HG03064 (cell line): ENCODE measurements around the gene P3R3URF.

Experiments used
- ATAC-seq: cut with Tn5 transposase; IDR thresholded peaks from one replicate; pipeline ENCODE4 v1.9.1; 2021; ENCODE audit warnings: low read depth; ENCODE audit not compliant: unreplicated experiment

Gene P3R3URF

DNA sequence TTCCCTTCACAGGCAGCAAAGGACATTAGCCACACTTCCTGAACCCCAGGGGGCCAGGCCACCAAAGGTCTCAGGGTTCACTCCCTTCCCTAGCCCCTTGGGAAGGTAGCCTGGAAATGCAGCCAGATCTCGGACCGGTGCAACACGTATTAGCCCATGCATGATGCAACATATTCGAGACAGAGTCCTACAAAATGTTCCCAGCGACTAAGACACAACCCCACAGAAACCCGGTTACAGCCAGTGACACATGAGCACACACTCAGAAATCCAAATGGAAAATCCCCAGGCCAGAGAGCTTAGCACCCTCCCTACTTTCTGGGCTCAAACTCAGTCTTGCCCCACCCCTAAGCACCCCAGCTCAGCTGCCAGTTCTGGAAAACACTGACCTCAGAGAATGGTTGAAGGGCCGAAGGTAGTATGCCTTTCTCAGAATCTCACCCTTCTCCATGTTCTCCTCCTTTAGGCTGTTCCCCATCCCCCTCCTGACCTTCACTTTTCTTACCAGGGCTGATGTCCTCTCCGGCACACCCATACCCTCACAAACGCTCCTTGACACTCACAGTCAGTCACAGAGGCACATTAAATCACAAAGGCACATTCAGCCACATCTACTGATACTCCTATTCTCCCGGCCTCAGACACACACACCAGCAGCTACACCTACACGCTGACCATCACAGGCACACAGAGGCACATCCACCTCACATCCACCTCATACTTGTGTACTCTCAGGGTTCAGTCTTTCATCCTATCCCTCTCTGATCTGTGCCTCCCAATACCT lies 1.6 kb downstream of the P3R3URF start, which contains the start of gene TSPAN1:
TSPAN1 (plus strand) TSS at position 640 of the 784 bp plus-strand sequence. CDS start 6,021 bp downstream, outside the sequence.
- no peak for ATAC-seq

DNA sequence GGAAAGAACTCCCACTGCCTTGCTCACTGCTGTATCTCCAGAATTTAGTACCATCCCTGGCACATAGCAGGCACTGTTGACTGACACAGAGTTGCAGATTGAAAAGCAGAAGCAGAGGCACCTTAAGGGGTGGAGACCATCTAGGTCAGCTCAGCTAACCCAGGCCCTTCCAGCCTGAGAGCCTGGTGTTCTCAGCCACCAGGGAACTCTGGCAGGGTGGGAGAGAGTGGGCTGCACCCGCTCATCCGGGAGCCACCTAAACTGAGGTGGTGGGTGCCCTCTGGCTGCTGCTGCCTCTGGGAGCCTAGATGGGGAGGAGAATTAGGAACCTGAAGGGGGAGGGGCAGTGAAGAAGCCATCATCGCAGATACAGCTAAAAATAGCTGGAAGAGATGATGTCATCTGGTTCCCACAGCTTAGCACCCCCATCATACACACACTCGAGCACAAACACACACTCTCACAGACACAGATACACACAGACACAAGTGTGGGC lies 2.9 kb downstream of the P3R3URF start:
- no peak for ATAC-seq

DNA sequence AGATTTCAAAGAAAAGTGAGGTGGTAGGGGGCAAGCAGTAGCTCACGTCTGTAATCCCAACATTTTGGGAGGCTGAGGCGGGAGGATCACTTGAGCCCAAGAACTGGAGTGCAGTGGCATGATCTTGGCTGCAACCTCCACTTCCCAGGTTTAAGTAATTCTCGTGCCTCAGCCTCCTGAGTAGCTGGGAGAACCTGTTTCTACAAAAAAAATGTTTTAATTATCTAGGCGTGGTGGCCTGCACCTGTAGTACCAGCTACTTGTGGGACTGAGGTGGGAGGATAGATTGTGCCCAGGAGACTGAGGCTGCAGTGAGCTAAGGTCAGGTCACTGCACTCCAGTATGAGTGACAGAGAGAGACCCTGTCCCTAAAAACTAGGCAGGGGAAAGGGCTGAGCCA lies 4.0 kb downstream of the P3R3URF start:
- ATAC-seq: no peak

DNA sequence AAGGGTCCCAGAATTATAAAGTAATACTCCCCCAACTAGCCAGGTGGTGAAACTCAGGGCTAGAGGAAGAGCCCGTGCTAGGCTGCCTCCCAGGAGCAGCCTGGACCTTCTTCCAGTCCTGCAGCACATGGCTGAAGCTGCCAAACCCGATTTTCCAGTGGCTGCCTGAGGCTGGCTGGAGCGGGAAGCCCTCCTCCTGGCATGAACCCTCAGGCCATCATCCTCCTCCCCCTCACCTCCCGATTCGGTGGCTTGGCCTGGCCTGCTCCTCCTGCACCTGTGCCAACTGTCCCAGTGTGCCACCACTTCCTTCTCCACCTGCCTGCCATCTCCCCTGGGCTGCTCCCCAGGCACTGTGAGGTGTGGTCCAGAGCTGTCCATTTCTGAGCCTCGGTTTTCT lies 4.4 kb downstream of the P3R3URF start:
- no peak for ATAC-seq

DNA sequence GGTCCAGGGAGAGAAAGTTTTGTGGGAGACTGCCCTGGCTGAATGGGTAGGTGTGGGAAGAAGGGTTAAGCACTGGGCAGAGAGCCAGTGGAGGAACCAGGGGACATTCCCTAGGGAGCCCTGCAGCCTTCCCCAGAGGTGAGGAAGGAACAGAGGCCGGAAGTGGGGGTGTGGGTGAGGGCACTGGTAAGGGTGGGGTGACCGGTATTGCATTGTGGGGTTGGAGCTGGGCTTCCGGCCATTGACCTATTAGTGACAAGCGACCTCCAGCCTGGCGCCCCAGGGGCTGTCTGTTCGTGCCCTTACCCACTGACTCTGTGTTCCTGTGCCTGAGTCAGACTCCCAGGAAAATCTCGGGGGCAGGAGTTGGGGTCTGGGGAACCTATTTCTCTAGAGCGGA lies 4.9 kb downstream of the P3R3URF start:
- no peak for ATAC-seq

DNA sequence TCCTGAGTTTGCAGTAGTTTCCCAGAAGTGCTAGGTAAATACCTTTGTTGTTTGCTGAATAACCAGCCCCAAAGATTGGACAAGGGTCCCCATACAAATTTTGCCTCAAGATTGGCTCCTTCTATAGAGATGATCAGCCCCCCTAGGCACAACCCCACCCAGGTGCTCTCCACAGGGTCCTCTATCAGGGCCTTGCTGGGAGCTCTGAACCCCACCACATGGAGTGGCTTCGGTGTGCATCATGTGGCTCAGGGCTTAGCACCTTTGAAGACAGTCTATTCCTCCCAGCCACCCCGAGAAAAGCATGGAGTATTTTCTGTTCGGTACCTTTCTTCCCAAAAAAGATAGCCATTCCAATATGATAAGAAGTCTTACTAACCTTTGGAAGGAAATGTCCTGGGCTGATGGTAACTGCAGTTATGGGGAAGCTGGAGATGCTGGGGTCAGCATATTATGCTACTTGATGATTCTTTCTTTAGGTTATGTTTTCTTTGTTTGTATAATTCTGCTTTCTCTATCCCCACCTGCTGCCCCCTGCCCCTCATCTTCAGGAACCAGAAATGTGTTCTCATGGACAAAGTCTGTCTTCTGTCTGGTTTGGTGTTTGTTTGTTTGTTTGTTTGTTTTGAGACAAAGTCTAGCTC lies 6.4 kb downstream of the P3R3URF start:
- ATAC-seq: no peak

DNA sequence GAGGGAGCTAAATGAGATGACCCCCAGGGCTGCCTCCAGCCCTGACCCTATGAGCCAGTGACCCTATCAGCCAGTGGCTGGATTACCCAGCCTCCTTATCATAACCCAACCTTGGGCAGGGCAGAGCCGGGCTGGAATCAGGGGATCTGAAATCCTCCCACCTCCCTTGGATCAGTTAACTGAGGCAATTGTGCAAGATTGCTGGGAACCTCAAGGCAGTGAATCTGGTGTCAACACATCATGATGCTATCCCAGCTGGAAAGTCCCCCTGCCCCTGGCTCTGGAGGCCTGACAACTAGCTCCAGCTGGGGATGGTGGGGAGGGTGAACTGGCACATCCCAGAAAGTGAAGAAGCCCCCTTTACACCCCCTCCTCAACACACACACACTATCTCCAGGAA lies 7.8 kb downstream of the P3R3URF start:
- no peak for ATAC-seq

DNA sequence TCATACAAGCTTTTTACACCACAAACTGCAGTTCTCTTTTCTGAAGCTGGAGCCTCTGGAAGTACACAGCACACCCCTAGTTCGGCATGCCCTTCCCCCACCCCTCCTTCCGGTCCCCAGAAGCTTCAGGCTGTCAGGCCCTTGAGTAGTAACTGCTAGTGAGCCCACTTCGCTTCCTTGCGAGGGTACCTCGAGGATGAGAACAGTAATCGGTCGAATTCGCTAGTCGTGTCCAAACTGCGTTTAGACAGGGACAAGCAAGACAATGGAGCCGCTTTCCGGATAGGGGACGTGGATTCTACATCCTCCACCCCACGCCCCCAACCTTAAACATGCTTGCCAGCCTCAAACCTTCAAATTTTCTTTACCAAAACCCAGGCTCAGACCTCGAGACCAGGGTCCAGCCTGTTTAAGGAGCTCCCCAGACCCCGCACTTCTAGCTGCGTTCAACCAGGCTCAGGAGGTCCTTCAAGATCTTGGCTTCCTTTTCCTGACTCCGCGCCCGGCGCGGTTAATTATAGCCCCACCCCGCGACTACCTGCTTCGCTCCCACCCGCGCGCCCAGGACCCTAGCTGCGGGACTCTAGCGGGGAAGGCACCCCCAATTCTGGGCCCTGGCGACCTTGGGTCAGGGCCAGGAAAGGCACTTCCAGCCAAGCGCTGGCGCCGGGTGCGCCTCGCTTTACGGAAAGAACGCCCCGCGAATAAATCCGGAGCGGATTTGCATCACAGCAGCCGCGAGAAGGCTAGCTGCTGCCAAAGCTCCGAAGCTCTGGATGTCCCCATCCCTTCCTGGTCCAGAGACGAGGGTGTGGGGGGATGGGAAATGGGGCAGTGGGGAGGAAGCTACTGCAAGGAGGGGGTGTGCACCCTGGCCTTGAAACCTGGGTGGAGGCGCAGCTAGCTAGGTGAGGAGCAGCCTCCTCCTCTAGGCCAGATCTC lies 9.5 kb downstream of the P3R3URF start:
- ATAC-seq: no peak

DNA sequence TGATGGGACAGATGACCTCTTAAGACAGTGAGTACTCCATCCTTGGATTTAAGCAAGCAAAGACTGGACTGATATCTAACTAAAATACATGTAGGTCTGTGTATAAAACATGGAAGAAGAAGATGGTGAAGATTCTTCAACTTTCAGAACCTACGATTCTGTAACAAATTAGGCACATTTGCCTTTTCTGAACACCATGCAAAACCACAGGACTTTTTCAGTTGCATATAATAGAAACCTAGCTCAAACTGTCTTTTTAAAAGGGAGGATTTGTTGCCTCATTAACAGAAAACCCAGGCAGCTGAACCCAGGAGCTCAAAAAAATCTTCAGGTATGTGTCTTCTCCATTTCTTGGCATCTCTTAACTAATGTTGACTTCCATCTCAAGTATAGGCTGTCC lies 16.1 kb downstream of the P3R3URF start:
- no peak for ATAC-seq

DNA sequence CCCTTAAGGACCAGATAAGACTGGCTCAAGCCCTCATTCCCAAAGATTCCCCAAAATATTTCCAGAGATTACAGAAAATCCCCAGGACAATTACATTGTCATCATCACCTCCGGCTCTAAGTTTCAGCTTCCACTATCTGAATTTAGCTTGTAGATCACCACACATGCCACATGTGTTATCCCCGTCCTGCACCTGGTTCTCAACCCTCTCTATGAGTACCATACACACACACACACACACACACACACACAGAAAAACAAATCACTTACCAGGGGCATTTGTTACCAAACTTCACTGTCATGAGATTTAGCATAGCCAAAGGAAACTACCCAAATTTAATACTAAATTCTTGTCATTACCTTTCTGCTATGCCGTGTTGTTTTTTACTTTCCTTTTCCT lies 16.8 kb downstream of the P3R3URF start:
- ATAC-seq: no peak

DNA sequence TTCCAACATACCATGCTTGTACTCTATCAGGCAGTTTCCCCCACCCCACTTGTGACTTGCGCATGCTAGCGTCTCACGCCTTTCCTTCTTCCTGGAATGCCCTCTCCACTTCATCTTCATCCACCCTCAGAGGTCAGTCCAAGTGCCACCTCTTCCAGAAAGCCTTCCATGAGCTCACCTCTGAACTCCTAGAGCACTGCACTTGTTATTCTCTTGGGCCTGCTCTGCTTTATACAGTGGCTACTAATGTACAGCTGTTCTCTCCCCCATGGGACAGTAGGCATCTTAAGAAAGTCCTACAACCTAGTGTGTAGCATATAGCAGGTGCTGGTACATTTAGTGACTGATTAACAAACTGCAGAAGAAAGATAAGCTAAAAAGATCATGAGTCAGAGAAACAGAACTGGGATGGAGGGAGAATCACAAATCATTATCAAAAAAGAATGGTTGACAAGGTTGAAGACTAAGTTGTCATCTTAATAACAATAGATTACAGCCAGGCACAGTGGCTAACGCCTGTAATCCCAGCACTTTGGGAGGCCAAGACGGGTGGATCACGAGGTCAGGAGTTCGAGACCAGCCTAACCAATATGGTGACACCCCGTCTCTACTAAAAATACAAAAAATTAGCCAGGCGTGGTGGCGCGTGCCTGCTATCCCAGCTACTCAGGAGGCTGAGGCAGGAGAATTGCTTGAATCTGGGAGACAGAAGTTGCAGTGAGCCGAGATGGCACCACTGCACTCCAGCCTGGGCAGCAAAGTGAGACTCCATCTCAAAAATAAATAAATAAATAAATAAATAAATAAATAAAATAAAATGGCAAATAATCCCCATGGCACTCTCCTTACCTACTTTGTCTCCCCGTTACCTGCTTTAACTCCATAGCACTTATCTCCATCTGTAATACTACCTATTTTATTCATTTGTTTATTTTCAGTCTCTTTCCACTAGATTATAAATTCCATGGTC lies 17.7 kb downstream of the P3R3URF start:
- peak; percentile 88 for ATAC-seq

DNA sequence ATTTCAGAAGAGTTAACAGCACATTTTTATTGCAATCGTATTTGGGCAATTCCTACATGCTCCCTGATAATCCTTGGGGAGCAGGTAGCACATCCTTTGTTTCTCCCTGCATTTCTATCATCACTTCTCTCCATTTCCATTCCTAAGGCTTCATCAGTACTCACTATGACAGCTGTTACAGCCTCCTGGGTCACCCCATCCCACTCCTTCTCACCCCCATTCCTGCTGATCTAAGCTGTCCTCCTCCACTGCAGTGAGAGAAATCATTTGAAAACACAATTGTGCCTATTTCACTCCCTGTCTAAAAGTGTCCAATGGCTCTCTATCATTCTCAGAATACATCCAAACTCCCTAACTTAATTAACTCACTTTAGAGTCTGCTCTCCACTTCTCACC lies 18.4 kb downstream of the P3R3URF start:
- ATAC-seq: no peak

DNA sequence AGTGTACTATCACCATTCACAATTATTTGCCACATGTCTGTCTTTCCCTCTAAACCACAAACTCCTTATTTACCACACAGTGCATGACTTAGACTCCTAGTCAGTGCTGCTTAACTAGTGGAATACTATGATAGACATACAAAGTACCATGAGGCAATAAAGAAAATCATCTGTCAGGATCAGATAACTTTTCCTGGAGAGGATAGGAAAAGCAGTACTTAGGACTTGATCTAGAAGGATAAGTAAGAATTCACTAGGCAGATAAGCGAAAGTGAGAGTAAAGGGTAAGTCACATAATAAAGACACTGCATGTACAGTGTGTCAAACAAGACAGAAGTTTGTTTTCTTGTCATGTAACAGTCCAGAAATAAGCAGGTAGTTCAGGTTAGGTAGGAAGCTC lies 22.6 kb downstream of the P3R3URF start:
- ATAC-seq: no peak

DNA sequence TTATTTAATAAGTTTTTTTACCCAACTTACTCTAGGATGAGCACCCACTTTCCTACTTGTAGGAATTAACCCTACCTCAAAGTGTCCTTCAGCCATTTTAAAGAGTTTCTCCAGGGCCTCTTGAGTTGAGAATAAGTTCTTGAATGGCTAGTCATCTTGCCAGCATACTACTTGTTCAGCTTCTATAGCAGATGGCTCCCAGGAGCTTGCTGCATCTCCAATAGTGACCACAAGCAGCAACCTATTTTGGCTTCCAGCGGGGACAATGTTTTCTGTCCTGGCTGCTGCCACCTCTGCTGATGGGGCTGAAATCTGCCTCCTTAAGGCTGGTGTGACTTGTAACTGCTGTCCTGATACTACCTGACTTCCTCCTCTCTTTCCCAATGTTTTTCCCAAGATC lies 23.1 kb downstream of the P3R3URF start:
- ATAC-seq: no peak

DNA sequence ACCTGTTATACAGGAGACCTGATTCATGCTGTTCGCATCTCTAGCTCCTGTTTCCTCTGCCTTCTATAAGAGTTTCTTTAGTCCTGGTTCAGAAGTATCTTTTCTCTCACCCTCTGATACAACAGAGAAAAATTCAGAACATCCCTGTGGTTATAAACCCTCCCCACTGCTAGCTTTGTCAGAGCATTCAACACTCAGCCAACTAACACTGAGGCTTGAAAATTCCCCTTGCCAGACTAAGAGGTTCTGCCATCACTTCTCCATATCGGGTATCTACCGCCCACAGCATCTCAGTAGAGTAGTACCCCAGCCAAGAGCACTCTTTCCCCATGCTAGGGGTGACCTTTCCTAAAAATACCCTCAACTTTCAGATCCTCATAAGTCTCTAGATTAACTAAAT lies 24.3 kb downstream of the P3R3URF start:
- no peak for ATAC-seq

DNA sequence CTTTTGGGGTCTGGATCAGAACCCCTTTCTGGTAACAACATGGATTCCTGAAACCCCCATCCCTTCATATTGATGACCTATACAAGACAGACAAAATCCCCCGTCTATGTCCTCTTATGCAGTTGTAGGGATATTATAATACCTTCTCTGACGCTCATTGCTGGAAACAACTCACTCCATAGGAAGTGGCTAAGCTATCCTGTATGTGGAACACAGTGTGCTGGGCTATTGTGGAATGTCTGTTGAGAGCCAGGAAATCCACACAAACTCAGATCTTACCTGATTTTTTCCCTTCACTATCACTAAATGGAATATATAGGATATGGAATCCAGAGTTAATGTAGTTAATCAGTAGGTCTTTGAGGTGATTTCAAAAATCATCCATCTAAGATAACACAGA lies 26.2 kb downstream of the P3R3URF start:
- no peak for ATAC-seq

DNA sequence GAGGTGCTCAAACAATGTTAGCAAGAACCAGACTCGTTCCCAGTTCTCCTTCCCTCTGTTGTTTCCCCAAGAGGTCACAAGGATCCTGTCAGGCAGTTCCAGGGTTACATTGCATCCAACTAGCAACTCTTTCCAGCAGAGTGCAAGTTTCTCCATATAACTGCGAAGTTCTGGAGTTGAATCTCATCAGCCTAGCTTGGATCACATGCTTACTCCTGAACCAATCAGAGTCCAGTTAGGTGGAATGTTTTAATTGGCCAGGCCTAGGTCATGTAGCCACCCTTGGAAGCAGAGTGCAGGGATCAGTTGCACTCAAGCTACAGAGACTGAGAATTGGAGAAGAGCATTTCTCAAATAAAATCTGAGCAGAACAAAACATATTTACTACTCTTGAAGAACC lies 28.0 kb downstream of the P3R3URF start:
- no peak for ATAC-seq

DNA sequence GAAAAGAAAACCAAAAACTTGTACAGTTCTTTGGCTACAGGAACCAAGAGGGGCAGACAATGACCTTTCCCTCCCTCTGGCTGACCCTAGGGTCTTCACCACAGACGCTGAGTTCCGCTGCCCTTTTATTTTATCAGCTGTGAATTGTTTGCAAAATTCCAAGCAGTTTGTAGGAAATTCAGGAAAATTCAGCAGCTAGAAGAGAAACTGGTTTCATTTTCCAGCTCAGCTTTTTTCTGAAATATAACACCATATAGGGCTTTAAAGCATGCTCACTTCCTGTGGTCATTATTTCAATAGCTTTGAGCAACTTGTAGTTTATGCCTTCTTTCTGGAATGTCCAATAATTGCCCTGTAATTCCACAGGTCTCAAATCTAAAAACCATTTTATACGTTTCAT lies 38.4 kb downstream of the P3R3URF start:
- ATAC-seq: no peak

DNA sequence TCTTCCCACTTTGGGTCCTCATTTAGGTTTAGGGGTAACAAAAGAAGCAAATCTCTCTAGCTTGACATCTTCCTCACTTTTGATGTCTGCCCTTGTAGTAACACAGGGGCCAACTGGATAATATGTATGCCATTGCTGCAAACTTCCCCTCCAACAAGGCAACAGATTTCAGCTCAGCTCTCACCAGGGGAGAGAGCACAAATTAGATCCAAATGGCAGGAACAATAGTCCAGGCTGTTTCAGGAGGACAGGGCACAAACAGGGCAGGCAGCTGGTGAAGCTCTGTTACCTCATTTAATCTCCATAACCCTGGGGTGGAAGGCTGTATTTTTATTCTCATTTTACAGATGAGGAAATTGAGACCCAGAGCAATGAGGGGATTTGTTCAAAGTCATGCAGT lies 39.6 kb downstream of the P3R3URF start:
- no peak for ATAC-seq
